Kasumi-1 (cell line): ENCODE results near the gene WDR43.
"Not testable (repeated sequence)": the region's sequence is repeated elsewhere in the genome, so short reads cannot be mapped to it uniquely, and the experiment has no call there.

Experiments
- DNase-seq, 2 experiments: peaks; one replicate each; lab custom pipeline; 2025; lab: John Stamatoyannopoulos, UW

Gene WDR43

GRCh38 chr2:28960401-28960800, 65.9 kb downstream of the WDR43 start:
- DNase-seq: no peak

- DNase-seq: no peak
Measured at GRCh38 chr2:28962505-28962904, 68.0 kb downstream of the WDR43 start.

GRCh38 chr2:28970464-28971160, 76.1 kb downstream of the WDR43 start:
- no peak for DNase-seq

DNA sequence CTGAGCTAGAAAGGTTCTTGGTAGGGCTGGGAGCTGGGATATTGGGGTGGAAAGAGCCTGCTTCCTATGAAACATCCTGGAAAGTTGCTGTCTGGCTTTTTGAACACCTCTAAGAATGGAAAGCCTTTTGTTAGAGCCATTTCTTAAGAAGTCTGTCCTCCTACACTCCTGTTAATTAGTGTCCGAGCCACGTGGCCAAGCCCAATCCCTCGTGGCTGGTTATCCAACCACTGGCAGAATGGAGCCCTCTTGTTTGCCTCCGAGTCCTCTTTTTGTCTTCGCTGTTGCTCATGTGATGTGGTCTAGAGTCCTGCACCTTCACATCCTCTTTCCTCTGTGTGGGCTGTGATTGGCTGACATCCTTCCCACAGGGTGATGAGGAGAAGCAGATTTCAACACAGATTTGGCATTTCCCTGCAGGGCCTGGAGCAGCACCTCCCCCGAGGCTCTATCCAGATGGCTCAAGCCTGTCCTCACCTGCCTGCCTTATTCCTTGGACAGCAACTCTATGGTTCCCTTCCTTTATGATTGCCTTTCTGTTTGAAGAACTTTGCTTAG, 78.4 kb downstream of the WDR43 start:
- DNase-seq: no peak

DNA sequence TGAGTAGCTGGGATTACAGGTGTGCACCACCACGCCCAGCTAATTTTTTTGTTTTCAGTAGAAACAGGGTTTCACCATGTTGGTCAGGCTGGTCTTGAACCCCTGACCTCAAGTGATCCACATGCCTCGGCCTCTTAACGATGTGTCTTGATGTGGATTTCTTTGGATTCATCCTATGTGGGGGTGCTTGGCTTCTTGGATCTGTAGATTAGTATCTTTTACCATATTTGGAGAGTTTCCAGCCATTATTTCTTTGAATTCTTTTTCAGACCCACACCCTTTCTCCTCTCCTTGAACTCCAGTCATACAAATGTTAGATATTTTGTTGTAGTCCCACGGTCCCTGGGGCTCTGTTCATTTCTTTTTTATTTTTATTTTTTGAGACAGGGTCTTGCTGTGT, 79.8 kb downstream of the WDR43 start:
- no peak for DNase-seq

DNA sequence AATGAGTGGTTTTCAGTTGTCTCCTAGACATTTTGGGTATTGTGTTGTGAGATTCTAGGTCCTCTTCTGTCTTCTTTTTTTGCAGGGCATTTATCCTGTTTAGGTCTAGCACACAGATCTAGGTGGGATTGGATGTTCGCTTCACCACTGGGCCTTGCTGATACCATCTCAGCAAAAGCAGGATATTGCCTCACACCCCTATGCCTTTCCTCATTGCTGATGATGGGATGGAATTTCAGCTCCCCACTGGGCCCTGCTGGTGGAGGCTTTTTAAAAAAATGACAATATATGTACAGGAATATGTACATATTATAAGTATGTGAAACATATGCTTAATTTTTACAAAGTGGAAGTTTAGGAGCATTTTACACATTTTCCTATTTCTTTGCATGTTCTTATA, 81.2 kb downstream of the WDR43 start:
- no peak for DNase-seq

DNA sequence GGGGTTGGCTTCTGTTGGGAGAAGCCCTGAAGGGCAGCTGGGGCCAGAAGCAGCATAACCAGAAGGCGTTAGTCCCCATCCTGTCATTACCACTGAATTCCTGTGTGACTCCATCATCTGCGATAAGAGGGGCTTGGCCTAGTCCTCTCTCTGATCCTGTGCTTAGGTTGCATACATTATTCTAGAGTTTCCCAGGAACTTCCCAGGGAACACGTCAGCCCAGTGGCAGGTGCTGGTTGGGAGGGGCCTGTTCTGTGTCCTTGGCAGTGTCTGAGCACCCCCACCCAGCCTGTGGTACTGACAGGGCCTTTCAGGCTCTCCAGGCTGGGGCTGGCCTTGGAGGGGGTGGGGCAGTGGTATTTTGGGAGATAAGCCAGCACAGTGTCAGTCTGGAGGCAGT, 82.1 kb downstream of the WDR43 start:
- no peak for DNase-seq

- no peak for DNase-seq
Measured at GRCh38 chr2:28977176-28977875, 82.9 kb downstream of the WDR43 start.

DNA sequence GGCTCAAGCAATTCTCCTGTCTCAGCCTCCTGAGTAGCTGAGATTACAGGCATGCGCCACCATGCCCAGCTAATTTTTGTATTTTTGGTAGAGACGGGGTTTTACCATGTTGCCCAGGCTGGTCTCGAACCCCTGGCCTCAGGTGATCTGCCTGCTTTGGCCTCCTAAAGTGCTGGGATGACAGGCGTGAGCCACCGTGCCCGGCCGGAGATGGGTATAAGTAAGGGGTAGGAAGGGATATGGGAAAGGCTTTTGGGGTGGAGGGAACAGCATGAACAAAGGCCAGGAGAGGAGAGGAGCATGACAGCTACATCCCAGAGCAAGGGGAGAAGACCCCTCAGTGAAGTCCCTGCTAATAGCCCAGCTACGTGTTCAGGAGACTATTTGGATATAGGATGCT, 83.5 kb downstream of the WDR43 start:
- DNase-seq: not testable (repeated sequence)

DNA sequence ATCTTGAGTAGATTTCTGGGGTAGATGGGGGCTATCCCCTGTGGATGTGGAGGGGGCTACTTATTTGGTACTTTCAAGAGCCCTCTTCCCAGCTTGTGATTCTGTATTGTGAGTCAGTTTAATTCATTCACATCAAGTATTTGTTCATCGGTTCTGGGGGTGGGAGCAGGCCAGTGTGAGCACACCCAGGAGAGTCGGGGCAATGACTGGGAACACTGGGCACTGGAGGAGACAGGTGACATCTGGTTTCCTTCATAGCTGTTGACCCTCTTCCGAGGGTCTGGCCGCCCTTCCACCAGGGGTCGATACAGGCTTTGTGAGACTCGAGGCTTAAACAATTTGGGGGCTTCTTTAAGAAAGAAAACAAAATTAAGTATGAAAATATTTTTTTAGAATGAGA, 84.1 kb downstream of the WDR43 start:
- DNase-seq: no peak

GRCh38 chr2:28979041-28979440, 84.6 kb downstream of the WDR43 start:
- DNase-seq: no peak

DNA sequence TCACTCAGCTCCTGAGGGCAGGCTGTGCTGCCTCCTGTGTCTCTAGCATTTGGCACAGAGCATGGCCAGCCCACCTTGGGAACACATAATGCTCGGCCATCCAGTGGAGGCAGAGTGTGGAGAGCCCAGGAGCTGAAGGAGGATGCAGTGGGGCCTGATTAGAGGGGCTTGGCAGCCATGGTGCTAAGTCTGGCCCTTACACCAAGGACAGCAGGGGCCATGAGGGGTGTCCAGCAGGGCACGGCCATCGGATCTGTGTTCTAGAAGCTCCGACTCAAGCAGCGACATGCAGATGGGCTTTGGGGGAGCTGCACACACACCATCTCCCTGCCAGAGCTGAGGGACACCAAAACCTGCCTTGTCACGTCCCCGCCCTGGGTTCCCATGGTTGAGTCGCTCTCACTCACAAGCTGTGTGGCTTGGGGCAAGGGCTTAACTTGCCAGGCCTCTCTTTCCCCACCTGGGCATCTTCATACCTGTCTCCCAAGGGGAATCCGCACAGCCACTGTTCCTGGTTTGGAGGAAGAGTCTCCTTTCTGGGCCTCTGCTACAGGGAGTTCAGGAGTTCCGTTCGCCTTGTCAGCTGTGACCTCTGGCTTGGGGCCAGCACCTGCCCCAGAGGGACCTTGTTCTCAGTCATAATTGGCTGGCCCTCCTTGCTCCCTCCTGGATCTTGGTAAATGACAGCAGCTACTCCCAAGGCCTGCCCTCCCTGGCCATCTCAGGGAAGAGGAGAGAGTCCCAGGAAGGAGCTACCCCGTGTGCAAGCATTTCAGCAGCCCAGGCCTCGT, 85.3 kb downstream of the WDR43 start:
- DNase-seq: no peak

GRCh38 chr2:28980368-28981015, 86.0 kb downstream of the WDR43 start:
- DNase-seq: no peak

DNA sequence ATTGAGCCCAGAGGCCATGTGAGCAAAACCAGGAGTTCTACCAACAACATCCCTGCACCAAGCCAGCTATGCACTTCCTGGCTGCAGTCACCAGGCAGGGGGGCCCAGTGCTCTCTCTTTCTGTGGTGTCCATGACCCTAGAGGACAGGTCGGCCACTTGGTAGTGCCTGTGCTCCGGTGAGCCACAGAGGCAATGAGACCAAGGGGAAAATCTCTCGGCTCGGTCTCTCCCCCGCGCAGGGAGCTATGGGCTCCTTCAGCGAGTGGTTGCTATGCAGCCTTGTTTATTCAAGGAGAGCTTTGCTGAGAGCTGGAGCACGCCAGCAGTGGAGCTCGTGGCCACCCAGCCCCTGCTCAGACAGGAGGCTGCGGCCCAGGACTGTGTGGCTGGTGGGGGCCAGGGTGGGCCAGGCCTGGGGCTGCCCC, 86.6 kb downstream of the WDR43 start, which contains the start of gene TOGARAM2:
TOGARAM2 (plus strand) TSS at position 283 of the 426 bp plus-strand sequence. CDS start 13,537 bp downstream, outside the sequence.
- no peak for DNase-seq

GRCh38 chr2:28981620-28982376, 87.3 kb downstream of the WDR43 start:
- no peak for DNase-seq

- DNase-seq: no peak
Measured at GRCh38 chr2:28982381-28982950, 88.0 kb downstream of the WDR43 start.

- DNase-seq: no peak
Measured at GRCh38 chr2:28986429-28986828, 92.0 kb downstream of the WDR43 start.

- DNase-seq: no peak
Measured at GRCh38 chr2:28989973-28990372, 95.5 kb downstream of the WDR43 start.

DNA sequence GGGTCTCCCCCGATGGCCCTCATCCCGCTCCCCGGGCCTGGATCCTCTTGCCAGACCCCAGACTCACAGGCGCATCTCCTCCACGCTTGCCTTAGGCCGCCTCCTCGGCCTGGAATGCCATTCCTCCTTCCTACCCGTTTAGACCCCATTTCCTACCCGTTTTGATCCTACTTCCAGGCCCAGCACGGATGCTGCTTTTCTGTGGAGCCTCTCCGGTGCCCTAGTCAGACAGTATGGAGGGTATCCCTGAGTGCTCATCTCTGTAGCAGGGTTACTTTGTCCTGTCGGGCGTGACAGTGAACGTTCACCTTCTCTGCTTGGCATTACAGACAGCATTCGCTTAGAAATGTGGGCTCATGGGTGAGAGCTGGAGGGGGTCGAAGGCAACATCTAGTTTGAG, 96.0 kb downstream of the WDR43 start:
- no peak for DNase-seq

GRCh38 chr2:28991021-28991420, 96.6 kb downstream of the WDR43 start:
- DNase-seq: no peak

- no peak for DNase-seq
Measured at GRCh38 chr2:28991460-28991859, 97.0 kb downstream of the WDR43 start.
